Activated T-cell treated with anti-CD3 and anti-CD28 coated beads, Interleukin-2, amount 50 U/mL, for 4 hours (primary cell): ENCODE measurements around the gene B4GALNT4. TPM values are rescaled to one million over a fixed set of nuclear protein-coding genes. Genes with fewer than 3 reads are reported as not detected.
A peak's percentile ranks its signal among the peaks of the same experiment; 100 is the strongest.

ENCODE experiments used
- ATAC-seq, 2 donors: fragments of 200-7000 bp; cut with Tn5 transposase; one replicate each; pipeline ENCODE4 v1.10.0; 2021
- DNase-seq: peaks from one replicate; pipeline ENCODE4 v3.0.0-alpha.2; 2020
- H3K27me3 Mint-ChIP-seq: one replicate; pipeline ENCODE4 v1.8.0; 2021; ENCODE audit warnings: low read depth, mixed read lengths
- H3K36me3 Mint-ChIP-seq: one replicate; pipeline ENCODE4 v1.8.0; 2022; ENCODE audit warnings: mixed read lengths; ENCODE audit not compliant: insufficient read depth
- H3K4me1 Mint-ChIP-seq: one replicate; pipeline ENCODE4 v1.8.0; 2021; ENCODE audit warnings: low read depth, mixed read lengths
- H3K4me3 Mint-ChIP-seq: one replicate; pipeline ENCODE4 v1.8.0; 2021; ENCODE audit warnings: mild to moderate bottlenecking, moderate library complexity, mixed read lengths
- H3K9me3 Mint-ChIP-seq: one replicate; pipeline ENCODE4 v1.8.0; 2021; ENCODE audit warnings: mixed read lengths
- total RNA-seq, 3 donors: library from RNA; stranded (reverse); gene quantifications; one replicate each; pipeline ENCODE4 v1.2.1, GENCODE V29; 2021

The B4GALNT4 gene
- total RNA-seq, 3 donors from 2014 or later: 3.8 to 6.1 (median 5.5) TPM

DNA sequence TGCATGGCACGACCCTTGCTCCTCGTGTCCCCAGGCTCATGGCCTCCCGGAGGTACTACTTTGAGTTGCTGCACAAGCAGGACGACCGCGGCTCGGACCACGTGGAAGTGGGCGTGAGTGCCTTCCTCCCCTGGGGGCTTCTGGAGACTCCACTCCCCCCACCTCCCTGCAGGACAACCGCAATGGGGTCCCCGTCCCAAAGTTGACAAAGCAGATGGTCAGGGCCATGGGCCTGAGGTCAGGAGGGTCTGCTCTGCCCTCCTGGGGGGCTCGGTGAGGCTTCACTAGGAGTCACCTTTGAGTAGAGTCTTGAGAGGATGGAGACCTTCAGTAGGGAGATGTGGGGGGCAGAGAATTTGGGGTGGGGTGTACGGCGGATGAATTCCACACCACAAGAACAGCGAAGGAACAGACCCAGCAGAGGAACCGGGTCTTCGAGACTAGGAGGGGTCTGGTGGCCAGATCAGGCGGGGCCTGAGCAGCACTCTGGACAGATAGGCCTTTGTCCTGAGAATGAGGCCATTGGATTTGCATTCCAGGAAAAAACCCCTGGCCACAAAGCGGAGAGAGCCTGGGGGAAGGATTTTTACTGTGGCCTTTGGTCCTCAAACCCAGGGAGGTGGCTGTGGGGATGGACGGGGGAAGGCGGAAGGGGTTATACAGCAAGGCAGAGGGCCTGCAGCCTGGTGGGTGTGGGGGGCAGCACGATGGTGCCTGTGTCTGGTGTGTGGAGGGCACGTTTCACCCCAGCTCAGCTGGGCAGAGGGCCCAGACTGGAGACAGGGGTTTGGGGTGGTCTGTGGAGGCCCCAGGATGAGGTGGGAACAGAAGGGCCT lies 4.6 kb downstream of the B4GALNT4 start:
- Mint-ChIP-seq H3K27me3 (peaks cover 10% of the 10 kb centered on the region), H3K4me3 (no peak overlapping the region)

DNA sequence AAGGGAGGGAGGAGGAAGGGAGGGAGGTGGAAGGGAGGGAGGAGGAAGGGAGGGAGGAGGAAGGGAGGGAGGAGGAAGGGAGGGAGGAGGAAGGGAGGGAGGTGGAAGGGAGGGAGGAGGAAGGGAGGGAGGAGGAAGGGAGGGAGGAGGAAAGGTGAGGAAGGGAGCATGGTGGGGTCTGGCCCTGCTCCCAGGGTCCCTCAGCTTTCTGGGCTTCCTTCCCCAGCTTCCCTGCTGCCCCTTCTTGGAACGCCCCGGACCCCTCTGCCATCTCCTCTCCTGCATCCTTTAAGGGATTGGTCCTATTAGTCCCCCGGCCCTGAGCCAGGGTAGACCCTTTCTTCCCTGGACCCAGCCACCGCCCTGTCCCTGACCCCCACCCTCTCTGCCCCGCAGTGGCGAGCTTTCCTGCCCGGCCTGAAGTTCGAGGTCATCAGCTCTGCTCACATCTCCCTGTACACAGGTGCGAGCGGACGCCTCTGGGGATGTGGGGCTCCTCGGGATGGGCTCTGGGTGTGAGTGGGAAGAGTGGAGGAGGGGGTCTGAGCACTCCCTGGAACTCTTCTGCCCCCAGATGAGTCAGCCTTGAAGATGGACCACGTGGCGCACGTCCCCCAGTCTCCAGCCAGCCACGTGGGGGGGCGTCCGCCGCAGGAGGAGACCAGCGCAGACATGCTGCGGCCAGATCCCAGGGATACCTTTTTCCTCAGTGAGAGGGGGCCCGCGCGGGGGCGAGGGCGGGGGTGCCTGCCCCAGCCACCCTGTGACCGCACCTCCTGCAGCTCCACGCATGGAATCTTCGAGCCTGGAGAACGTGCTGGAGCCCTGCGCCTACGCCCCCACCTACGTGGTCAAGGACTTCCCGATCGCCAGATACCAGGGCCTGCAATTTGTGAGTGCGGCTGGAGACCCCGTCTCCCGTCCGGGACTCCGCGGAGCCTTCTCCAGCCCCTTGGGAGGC lies 6.0 kb downstream of the B4GALNT4 start:
- Mint-ChIP-seq H3K4me3 (no peak overlapping the region), H3K27me3 (peaks cover 6% of the 10 kb centered on the region), H3K4me1 (peaks cover 2% of the 10 kb centered on the region), H3K36me3 (no peaks in the 10 kb centered on the region), H3K9me3 (no peaks in the 10 kb centered on the region)
- DNase-seq: no peak
- ATAC-seq: no peak

More for the DNA sequence above, 4.6 kb downstream of the B4GALNT4 start:
- no peak for DNase-seq
- Mint-ChIP-seq H3K4me1 (peaks cover 3% of the 10 kb centered on the region), H3K9me3 (no peaks in the 10 kb centered on the region), H3K36me3 (no peaks in the 10 kb centered on the region)
- ATAC-seq: no peak

DNA sequence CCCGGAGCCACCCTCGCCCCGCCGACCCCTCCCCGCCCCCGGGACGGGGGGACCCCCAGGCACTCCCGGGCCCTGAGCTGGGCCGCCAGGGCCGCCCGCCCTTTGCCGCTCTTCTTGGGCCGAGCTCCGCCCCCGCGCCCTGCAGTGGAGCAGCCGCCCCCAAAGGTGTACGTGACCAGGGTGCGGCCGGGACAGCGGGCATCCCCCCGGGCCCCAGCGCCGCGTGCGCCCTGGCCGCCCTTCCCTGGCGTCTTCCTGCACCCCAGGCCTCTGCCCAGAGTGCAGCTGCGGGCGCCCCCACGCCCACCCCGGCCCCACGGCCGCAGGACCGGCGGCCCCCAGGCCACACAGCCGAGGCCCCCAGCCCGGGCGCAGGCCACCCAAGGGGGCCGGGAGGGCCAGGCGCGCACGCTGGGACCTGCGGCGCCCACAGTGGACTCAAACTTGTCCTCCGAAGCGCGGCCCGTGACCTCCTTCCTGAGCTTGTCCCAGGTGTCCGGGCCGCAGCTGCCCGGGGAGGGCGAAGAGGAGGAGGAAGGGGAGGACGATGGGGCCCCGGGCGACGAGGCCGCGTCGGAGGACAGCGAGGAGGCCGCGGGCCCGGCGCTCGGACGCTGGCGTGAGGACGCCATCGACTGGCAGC lies 7.4 kb downstream of the B4GALNT4 start:
- no peak overlapping the region for H3K4me3 Mint-ChIP-seq
- ATAC-seq: no peak
- no peak for DNase-seq
- H3K27me3 Mint-ChIP-seq: no peaks in the 10 kb centered on the region
- no peaks in the 10 kb centered on the region for H3K36me3 Mint-ChIP-seq
- H3K4me1 Mint-ChIP-seq: no peaks in the 10 kb centered on the region
- H3K9me3 Mint-ChIP-seq: no peaks in the 10 kb centered on the region

DNA sequence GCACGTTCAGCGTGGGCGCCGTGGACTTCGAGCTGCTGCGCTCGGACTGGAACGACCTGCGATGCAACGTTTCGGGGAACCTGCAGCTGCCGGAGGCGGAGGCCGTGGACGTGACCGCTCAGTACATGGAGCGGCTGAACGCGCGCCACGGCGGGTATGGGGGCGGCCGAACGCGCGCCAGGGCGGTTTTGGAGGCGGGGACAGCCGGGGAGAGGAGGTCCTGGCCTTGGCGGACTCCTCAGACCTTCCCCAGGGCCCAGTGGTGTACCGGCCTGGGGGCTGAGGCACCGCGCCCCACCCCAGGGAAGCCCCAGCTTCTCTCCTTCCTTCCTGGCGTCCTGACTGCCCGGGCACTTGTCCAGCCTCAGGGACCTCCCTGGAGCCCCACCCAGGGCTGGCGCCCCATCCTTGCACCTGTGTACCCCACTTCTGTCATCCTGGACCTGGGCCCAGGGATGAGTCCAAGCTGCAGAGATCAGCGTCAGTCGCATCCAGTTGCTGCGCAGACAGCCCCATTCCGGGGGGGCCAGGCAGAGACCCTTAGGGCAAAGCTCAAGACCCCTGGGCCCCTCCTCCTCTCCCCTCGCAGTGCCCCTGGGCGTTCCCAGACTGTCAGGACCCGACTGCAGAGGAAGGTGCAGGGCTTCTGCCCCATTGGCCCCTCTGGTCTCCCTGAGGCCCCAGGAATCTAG lies 8.0 kb downstream of the B4GALNT4 start:
- H3K27me3 Mint-ChIP-seq: peaks cover 2% of the 10 kb centered on the region
- H3K9me3 Mint-ChIP-seq: no peaks in the 10 kb centered on the region
- ATAC-seq (no peak), DNase-seq (no peak)
- H3K4me3 Mint-ChIP-seq: no peak overlapping the region
- H3K4me1 Mint-ChIP-seq: no peaks in the 10 kb centered on the region
- H3K36me3 Mint-ChIP-seq: no peaks in the 10 kb centered on the region

DNA sequence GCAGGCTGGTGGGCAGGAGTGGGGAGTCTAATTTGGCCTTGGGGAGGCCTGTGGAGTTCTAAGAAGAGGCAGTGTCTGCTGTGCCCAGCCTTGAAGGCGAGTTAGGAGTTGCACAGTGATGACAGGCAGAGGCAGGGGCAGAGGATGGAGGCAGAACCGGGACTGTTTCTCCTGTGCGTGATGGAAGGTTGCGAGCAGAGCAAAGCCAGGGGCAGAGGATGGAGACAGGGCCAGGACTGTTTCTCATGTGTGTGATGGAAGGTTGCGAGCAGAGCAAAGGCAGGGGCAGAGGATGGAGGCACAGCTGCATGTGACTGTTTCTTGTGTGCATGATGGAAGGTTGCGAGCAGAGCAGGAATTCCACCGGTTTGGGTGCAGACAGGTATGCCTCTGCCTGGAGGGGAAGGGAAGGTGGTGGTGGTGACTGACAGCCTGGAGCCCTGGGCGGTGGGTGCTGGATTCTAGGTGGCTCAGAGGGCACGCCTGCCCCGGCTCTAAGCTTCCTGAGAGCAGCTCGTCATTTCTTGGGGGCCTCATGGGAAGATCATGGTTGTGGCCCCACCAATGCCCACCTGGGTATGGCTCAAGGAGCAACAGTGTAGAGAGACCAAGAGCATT lies 8.7 kb downstream of the B4GALNT4 start:
- ATAC-seq (no peak), DNase-seq (no peak)
- H3K4me1 Mint-ChIP-seq: no peaks in the 10 kb centered on the region
- no peaks in the 10 kb centered on the region for H3K9me3 Mint-ChIP-seq
- no peaks in the 10 kb centered on the region for H3K36me3 Mint-ChIP-seq
- H3K27me3 Mint-ChIP-seq: peaks cover 2% of the 10 kb centered on the region
- H3K4me3 Mint-ChIP-seq: no peak overlapping the region

DNA sequence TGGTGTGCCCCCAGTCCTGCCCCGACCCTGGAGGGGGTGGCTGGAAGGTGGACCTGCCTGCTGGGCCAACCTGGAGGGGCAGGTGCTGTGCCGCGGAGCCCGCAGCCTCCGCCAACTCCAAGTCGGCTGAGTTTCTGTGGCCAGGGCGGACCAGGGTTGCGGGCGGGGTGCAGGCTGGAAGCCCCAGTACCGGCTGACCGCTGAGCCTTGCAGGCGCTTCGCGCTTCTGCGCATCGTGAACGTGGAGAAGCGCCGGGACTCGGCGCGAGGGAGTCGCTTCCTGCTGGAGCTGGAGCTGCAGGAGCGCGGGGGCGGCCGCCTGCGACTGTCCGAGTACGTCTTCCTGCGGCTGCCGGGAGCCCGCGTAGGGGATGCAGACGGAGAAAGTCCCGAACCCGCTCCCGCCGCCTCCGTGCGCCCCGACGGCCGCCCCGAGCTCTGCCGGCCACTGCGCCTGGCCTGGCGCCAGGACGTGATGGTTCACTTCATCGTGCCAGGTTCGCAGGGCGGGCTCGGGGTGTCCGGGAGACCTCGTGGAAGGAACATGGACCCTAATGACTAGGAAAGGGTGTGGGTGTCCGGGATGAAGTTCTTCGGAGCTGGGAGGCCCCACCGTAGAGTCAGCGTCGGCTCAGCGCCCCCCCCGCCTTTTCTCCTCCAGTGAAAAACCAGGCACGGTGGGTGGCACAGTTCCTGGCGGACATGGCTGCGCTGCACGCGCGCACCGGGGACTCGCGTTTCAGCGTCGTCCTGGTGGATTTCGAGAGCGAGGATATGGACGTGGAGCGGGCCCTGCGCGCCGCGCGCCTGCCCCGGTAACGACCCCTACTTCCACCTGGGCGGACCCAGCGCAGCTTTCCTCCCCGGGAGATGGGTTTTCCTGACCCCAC lies 10.2 kb downstream of the B4GALNT4 start:
- H3K9me3 Mint-ChIP-seq: no peaks in the 10 kb centered on the region

DNA sequence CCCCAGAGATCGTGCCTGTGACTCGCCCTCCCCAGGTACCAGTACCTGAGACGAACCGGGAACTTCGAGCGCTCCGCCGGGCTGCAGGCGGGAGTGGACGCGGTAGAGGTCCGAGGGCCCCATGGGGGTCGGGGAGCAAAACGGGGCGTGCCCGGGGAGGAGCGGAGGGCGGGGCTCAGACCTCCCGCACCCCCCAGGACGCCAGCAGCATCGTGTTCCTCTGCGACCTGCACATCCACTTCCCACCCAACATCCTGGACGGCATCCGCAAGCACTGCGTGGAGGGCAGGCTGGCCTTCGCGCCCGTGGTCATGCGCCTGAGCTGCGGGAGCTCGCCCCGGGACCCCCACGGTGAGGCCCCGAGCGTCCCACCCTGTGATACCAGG lies 10.8 kb downstream of the B4GALNT4 start:
- Mint-ChIP-seq H3K9me3 (no peaks in the 10 kb centered on the region), H3K4me1 (no peaks in the 10 kb centered on the region), H3K36me3 (no peaks in the 10 kb centered on the region), H3K27me3 (peaks cover 4% of the 10 kb centered on the region), H3K4me3 (no peak overlapping the region)
- no peak for DNase-seq
- no peak for ATAC-seq

More for the DNA sequence above, 10.2 kb downstream of the B4GALNT4 start:
- Mint-ChIP-seq H3K4me3 (no peak overlapping the region), H3K36me3 (no peaks in the 10 kb centered on the region), H3K27me3 (peaks cover 4% of the 10 kb centered on the region), H3K4me1 (no peaks in the 10 kb centered on the region)
- DNase-seq: no peak
- ATAC-seq: no peak

DNA sequence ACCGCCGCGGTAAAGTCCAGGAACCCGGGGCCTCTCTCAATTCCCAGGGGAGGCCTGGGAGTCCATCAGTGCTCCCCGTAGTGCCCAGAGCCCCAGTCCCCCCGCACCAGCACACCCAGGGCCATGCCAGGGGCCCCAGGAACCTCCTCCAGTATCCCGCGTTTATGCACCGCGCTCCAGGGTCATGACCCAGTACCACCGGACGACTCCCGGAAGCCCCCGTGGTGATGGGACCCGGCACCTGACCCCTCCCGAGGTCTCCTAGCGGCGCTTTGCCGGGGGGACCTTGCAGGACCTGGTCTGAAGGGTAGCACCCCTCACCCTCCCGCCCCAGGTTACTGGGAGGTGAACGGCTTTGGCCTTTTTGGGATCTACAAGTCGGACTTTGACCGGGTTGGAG lies 11.2 kb downstream of the B4GALNT4 start:
- DNase-seq: no peak
- H3K4me3 Mint-ChIP-seq: no peak overlapping the region
- H3K4me1 Mint-ChIP-seq: no peaks in the 10 kb centered on the region
- H3K27me3 Mint-ChIP-seq: peaks cover 4% of the 10 kb centered on the region
- H3K9me3 Mint-ChIP-seq: no peaks in the 10 kb centered on the region
- no peaks in the 10 kb centered on the region for H3K36me3 Mint-ChIP-seq
- no peak for ATAC-seq

DNA sequence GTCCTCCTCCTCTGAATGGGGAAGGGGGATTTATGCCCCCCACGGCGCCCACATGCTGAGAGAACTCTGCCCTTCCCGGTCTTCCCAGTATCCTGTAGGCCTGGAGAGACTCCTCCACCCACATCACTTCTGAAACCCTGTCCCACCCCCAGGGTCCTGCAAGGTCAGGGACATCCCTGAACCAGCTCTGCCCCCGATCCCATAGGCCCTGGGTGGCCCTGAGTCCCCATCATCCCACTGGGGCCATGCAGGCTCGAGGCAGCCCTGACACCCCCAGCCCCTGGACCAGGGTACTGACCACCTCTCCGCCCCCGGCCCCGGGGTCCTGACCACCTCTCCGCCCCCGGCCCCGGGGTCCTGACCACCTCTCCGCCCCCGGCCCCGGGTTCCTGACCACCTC lies 11.7 kb downstream of the B4GALNT4 start:
- no peak for ATAC-seq
- Mint-ChIP-seq H3K4me1 (no peaks in the 10 kb centered on the region), H3K27me3 (peaks cover 4% of the 10 kb centered on the region), H3K4me3 (no peak overlapping the region), H3K9me3 (no peaks in the 10 kb centered on the region), H3K36me3 (no peaks in the 10 kb centered on the region)
- no peak for DNase-seq

DNA sequence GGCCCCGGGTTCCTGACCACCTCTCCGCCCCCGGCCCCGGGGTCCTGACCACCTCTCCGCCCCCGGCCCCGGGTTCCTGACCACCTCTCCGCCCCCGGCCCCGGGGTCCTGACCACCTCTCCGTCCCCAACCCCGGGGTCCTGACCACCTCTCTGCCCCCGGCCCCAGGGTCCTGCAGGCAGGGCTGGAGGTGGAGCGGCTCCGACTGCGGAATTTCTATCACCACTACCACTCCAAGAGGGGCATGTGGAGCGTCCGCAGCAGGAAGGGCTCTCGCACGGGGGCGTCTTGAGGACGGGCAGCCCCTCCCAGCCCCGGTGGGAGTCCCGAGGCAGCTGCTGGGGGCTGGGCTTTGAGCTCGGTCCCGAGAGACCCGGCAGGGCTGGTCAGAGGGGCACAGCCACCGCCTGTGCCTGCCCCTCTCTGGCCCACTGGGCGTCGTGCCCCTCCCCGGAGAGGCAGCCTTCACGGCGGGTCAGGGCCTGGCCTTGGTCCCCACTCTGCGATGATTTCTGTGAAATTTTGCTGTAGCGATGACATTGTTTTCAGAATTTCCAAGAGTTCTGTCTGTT lies 12.3 kb downstream of the B4GALNT4 start:
- Mint-ChIP-seq H3K4me3 (no peak overlapping the region), H3K27me3 (peaks cover 4% of the 10 kb centered on the region), H3K36me3 (no peaks in the 10 kb centered on the region), H3K9me3 (no peaks in the 10 kb centered on the region), H3K4me1 (no peaks in the 10 kb centered on the region)
- DNase-seq (no peak), ATAC-seq (no peak)

DNA sequence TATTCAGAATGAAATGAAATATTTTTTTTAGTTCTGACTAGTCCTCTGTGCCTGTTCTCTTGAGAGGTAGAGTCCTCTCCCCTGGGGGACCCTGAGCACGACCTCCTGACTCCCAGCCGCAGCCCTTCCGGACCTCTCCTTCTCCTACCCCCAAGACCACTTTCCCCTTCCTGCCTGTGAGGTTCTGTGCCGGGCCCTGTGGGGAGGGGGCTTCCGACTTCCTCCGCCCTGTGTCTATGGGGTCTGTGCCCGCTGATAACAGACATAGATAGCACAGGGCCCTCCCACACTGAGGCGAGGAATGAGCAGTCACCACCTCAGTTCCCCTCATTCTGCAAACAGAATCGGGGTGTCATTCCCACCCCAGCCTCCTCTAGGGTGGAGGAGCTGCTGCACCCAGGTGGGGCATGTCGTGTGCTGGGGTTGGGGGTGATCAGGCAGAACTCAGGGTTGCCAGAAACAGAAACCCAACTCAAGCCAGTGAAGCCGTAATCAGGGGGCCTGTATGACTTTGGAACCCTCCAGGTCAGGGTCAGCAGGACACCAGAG lies 12.9 kb downstream of the B4GALNT4 start:
- peaks cover under 1% of the 10 kb centered on the region for H3K4me1 Mint-ChIP-seq
- no peaks in the 10 kb centered on the region for H3K36me3 Mint-ChIP-seq
- peaks cover 4% of the 10 kb centered on the region for H3K27me3 Mint-ChIP-seq
- DNase-seq: no peak
- no peaks in the 10 kb centered on the region for H3K9me3 Mint-ChIP-seq
- ATAC-seq: peak in 1 of 2 donors; percentile 10
- H3K4me3 Mint-ChIP-seq: no peak overlapping the region

DNA sequence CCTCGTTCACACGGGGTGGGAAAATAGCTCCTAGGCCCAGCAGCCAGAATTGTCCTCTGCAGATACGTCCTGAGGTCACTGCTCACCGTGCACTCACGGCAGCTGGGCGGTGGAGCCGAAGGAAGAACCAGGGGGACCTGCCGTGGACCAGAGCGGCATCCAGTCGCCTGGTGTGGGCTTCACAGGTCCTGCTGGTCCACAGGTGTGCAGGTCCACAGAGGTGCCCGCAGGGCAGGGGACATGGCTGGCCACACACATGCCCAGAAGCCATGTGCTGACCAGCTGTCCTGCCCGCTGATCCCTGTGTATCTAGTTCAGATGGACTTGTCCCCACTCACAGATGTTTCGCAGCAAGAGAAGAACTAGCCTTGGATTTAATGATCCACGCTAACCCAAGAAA lies 14.1 kb downstream of the B4GALNT4 start:
- Mint-ChIP-seq H3K4me1 (peaks cover 3% of the 10 kb centered on the region), H3K4me3 (no peak overlapping the region), H3K36me3 (no peaks in the 10 kb centered on the region), H3K27me3 (peaks cover 4% of the 10 kb centered on the region), H3K9me3 (no peaks in the 10 kb centered on the region)
- DNase-seq: no peak
- no peak for ATAC-seq
